GM18498 (cell line): ENCODE data around the gene WRAP53.

Experiments used
- ATAC-seq: cut with Tn5 transposase; IDR thresholded peaks from one replicate; pipeline ENCODE4 v1.9.1; 2021; ENCODE audit warnings: mild to moderate bottlenecking, moderate library complexity; ENCODE audit not compliant: unreplicated experiment

Gene WRAP53

DNA sequence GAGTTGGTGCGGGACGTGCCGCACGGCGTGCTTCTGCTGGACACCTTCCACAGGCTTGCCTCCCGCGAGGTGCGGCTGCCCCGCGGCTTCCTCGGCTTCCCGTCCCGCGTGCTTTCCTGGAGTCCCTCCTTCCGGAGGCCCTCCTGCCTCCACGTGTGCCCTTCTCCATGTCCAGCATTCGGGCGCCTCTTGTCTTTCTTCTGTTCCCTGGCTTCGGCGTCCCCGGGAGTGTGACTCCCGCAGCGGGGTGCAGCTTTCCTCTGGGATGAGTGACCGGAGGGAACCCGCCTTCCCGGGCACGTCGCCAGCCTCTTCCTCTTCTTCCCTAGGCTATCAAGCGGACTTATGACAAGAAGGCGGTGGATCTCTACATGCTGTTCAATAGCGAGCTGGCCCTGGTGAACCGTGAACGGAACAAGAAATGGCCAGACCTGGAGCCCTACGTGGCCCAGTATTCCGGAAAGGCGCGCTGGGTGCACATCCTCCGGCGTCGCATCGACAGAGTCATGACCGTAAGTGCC lies 52.3 kb downstream of the WRAP53 start:
- no peak for ATAC-seq

DNA sequence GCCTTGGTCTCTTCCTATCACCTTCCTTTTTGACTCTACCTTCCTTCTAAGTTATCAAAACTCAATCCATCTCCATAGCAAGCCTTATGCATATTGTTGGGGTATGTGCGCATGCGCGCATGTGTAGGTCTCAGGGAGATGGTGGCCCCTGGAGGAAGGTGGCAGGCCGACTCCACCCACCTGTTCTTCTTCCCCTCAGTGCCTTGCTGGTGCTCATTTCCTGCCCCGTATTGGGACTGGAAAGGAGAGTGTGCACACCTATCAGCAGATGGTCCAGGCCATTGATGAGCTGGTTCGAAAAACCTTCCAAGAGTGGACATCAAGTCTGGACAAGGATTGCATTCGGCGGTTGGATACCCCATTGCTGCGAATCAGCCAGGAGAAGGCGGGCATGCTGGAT lies 54.5 kb downstream of the WRAP53 start:
- no peak for ATAC-seq

DNA sequence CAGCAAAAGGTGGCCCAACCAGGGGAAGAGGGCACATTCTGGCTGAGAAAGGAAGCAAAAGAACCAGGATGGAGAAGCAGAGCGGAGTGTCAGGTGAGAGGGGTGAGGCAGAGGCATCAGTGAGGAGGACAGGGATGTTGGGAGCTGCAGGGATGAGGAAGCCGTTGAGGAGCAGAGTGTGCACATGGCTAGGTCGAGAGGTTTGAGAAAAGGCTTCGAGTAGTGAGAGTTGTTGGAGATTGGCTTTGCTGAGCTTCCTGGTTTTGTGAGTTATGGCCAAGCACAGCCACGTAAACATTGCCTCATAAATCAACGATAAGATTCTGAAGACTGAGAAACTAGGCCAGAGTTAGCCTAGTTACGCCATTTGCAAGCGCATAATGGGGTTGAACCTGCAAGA lies 56.1 kb downstream of the WRAP53 start:
- ATAC-seq, result no peak

DNA sequence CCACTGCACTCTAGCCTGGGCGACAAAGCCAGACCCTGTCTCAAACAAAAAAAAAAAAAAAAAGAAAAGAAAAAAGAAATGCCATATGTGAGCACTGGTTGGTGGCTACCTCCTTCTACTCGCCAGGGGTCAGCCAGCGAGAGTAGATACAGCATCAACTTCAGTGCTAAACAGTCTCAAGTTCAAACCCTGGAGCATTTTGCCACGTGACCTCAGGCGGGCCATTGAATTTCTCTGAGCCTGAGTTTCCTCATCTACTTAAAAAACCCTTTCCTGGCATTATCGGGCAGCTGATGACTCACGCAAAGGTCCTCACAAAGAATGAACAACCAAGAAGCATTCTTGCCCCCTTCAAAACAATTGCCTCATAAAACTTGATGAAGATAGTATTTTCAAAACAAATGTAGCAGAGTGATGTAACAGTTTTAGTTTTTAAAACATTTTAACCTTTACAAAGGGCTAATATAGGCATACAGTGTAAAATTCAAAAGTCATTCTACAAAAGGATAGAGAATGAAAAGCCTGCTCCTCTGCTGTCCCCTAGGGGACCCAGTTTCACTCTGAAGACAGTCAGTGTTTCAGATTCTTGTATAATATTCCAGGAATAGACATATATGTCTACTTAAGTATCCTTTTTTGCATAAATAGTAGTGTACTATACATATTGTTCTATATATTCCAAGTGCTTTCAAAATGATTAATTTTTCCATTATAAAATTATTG lies 57.6 kb downstream of the WRAP53 start:
- no peak for ATAC-seq

DNA sequence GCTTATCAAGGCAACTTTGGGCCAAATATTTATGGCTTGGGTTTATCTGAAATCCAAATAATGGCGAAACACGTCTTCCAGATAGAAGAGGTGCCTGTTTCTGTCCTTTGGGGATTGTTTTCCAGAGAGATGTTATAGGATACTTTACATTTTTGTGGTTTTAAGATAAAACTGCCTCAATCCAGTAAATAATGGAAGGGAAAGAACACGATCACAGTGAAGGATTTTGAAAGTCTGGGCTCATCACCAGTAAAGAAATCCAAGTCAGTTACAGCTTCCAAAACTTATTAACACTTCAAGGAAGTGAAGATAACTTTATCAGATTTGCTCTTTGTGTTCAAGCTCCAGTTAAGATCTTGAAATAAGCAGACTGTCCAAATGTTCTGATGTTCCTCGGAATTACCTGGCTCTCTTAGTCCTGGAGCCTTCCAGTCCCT lies 59.4 kb downstream of the WRAP53 start:
- no peak for ATAC-seq

DNA sequence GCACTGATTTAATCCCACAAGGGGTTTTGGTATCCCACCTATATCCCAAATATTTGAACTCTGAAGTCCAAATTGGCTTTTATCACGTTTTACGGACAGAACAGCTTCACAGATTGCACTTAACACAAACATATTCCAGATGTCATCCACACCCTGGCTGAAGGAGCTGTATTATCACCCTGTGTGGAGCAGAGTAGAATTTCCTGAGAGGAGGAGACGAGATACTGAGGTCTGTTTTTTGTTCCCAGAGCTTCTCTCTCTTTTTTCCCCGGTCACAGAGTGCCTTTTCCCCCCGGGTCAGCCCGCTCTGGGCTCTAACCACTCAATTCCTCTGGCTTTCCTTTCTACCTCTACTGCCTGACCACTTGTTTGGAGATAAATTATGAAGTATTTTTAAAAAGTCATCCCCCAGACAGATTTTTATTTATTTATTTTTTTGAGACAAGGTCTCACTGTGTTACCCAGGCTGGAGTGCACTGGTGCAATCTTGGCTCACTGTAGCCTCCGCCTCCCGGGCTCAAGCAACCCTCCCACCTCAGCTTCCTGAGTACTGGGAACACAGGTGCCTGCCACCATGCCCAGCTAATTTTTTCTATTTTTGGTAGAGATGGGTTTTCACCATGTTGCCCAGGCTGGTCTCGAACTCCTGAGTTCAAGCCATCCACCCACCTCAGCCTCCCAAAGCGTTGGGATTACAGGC lies 59.9 kb downstream of the WRAP53 start:
- ATAC-seq, result no peak

DNA sequence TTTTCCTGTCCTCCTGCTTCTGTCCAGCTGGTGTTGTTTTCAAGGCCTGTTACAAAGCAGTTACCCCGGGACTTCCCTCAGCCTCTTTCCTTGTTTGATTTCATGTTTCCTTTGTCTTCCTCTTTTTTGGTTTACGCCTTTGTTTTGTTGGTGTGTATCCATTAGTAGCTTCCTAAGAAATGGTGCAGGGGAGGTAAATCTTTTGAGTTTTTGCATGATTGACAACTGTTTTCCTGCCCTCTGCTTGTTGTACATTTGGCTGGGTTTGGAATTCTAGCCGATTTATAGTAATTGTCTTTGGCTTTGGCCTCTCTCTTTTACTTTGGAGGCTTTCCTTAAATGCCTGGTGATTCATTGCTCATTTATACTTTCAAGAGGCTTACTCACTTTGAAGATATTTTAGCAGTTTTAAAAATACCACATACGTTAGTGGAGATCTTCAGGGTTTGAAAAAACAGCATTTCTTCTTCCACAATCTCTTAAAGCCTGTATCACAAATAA lies 62.1 kb downstream of the WRAP53 start:
- no peak for ATAC-seq
